Mucosa of rectum (tissue), 2 donors: Measurements from ENCODE around the gene CLECL1.
A peak's percentile ranks its signal among the peaks of the same experiment; 100 is the strongest.
"Not testable (repeated sequence)": the region's sequence is repeated elsewhere in the genome, so short reads cannot be mapped to it uniquely, and the experiment has no call there.

Experiments
- H3K27ac ChIP-seq, 2 donors: one replicate each; pipeline ENCODE4 v1.7.0; 2013; ENCODE audit warnings: inconsistent platforms in 2 of 2, low read depth in 2 of 2, low read length in 2 of 2
- H3K27me3 ChIP-seq, 2 donors: one replicate each; pipeline ENCODE4 v1.7.0; 2013; ENCODE audit warnings: low read length in 2 of 2; ENCODE audit not compliant: control insufficient read depth in 2 of 2, insufficient read depth in 2 of 2
- H3K36me3 ChIP-seq, 2 donors: one replicate each; pipeline ENCODE4 v1.7.0; 2013; ENCODE audit warnings: low read length in 2 of 2; ENCODE audit not compliant: control insufficient read depth in 2 of 2, insufficient read depth in 2 of 2
- H3K4me1 ChIP-seq, 2 donors: one replicate each; pipeline ENCODE4 v1.7.0; 2013; ENCODE audit warnings: low read length in 2 of 2, mild to moderate bottlenecking in 1 of 2; ENCODE audit not compliant: control insufficient read depth in 2 of 2, insufficient read depth in 2 of 2
- H3K4me3 ChIP-seq, 2 donors: one replicate each; pipeline ENCODE4 v1.7.0; 2013; ENCODE audit warnings: low read length in 2 of 2
- H3K9ac ChIP-seq, 2 donors: one replicate each; pipeline ENCODE4 v1.7.0; 2013; ENCODE audit warnings: low read length in 2 of 2, low read depth in 1 of 2, mild to moderate bottlenecking in 1 of 2
- H3K9me3 ChIP-seq, 2 donors: one replicate each; pipeline ENCODE4 v1.7.0; 2013; ENCODE audit warnings: low read length in 2 of 2; ENCODE audit not compliant: control insufficient read depth in 2 of 2
- donor health status: healthy.
- donor health status: Normal muscosa, but diverticular disease.

CLECL1 gene

DNA sequence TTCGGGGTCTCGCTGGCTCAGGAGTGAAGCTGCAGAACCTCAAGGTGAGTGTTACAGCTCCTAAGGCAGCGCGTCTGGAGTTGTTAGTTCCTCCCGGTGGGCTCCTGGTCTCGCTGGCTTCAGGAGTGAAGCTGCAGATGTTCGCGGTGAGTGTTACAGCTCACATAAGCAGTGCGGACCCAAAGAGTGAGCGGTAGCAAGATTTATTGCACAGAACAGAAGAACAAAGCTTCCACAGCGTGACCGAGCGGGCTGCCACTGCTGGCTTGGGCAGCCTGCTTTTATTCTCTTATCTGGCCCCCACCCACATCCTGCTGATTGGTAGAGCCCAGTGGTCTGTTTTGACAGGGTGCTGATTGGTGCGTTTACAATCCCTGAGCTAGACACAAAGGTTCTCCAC, 6.0 kb upstream of the CLECL1 start:
- H3K9ac ChIP-seq, H3K27me3 ChIP-seq, H3K4me3 ChIP-seq, H3K4me1 ChIP-seq, H3K36me3 ChIP-seq, H3K9me3 ChIP-seq, H3K27ac ChIP-seq: not testable (repeated sequence)

GRCh38 chr12:9736936-9737705, 4.2 kb upstream of the CLECL1 start:
- H3K4me1 ChIP-seq: no peaks in the 10 kb centered on the region
- H3K4me3 ChIP-seq: no peak overlapping the region
- H3K27ac ChIP-seq: peak overlapping the region; percentile 41 to 68

GRCh38 chr12:9735601-9736000, 2.7 kb upstream of the CLECL1 start:
- H3K27ac ChIP-seq: no peak overlapping the region
- no peak overlapping the region for H3K9ac ChIP-seq
- no peaks in the 10 kb centered on the region for H3K27me3 ChIP-seq
- H3K9me3 ChIP-seq: no peaks in the 10 kb centered on the region
- no peaks in the 10 kb centered on the region for H3K4me1 ChIP-seq
- no peak overlapping the region for H3K4me3 ChIP-seq
- no peaks in the 10 kb centered on the region for H3K36me3 ChIP-seq

More at GRCh38 chr12:9736936-9737705, 4.2 kb upstream of the CLECL1 start:
- no peaks in the 10 kb centered on the region for H3K36me3 ChIP-seq
- H3K9ac ChIP-seq: no peak overlapping the region
- no peaks in the 10 kb centered on the region for H3K27me3 ChIP-seq
- H3K9me3 ChIP-seq: no peaks in the 10 kb centered on the region

- Histone ChIP-seq H3K27ac (peak overlapping the region; percentile 70 to 71), H3K4me1 (no peaks in the 10 kb centered on the region), H3K36me3 (no peaks in the 10 kb centered on the region), H3K4me3 (peak overlapping the region in 1 of 2 donors; percentile 58), H3K27me3 (no peaks in the 10 kb centered on the region), H3K9me3 (no peaks in the 10 kb centered on the region), H3K9ac (peak overlapping the region in 1 of 2 donors; percentile 18)
These were observed 1.1 kb downstream of the CLECL1 start for GRCh38 chr12:9731797-9732196.

- Histone ChIP-seq H3K9me3 (no peaks in the 10 kb centered on the region), H3K4me1 (no peaks in the 10 kb centered on the region), H3K36me3 (no peaks in the 10 kb centered on the region), H3K9ac (peak overlapping the region in 1 of 2 donors; percentile 27), H3K4me3 (peak overlapping the region; percentile 1 to 58), H3K27me3 (no peaks in the 10 kb centered on the region), H3K27ac (peak overlapping the region; percentile 70 to 71)
These were observed 1.5 kb downstream of the CLECL1 start for GRCh38 chr12:9731393-9731792.

DNA sequence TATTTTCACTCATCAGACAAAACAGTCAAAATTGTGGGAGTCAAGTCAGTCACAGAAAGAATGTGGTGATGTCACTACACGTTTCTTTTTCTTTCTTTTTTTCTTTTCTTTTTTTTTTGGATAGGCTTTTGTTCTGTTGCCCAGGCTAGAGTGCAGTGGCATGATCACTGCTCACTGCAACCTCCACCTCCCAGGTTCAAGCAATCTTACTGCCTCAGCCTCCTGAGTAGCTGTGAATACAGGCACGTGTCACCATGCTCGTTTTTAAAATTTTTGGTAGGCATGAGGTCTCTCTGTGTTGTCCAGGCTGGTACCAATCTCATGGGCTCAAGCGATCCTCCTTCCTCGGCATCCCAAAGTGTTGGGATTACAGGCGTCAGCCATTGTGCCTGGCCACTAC, 2.3 kb downstream of the CLECL1 start:
- Histone ChIP-seq H3K36me3 (no peaks in the 10 kb centered on the region), H3K9ac (peak overlapping the region; percentile 3 to 15), H3K9me3 (no peaks in the 10 kb centered on the region), H3K4me3 (no peak overlapping the region), H3K27ac (peak overlapping the region; percentile 70 to 71), H3K4me1 (no peaks in the 10 kb centered on the region), H3K27me3 (no peaks in the 10 kb centered on the region)

GRCh38 chr12:9730011-9730410, 2.9 kb downstream of the CLECL1 start:
- peak overlapping the region in 1 of 2 donors; percentile 51 for H3K9ac ChIP-seq
- peak overlapping the region; percentile 4 to 37 for H3K27ac ChIP-seq
- no peaks in the 10 kb centered on the region for H3K27me3 ChIP-seq
- no peaks in the 10 kb centered on the region for H3K36me3 ChIP-seq
- H3K4me3 ChIP-seq: no peak overlapping the region
- no peaks in the 10 kb centered on the region for H3K4me1 ChIP-seq
- H3K9me3 ChIP-seq: no peaks in the 10 kb centered on the region

- no peaks in the 10 kb centered on the region for H3K4me1 ChIP-seq
- no peaks in the 10 kb centered on the region for H3K36me3 ChIP-seq
- peak overlapping the region in 1 of 2 donors; percentile 37 for H3K27ac ChIP-seq
- H3K4me3 ChIP-seq: no peak overlapping the region
- H3K27me3 ChIP-seq: no peaks in the 10 kb centered on the region
- no peak overlapping the region for H3K9ac ChIP-seq
- no peaks in the 10 kb centered on the region for H3K9me3 ChIP-seq
These were observed 3.8 kb downstream of the CLECL1 start for GRCh38 chr12:9729082-9729481.

DNA sequence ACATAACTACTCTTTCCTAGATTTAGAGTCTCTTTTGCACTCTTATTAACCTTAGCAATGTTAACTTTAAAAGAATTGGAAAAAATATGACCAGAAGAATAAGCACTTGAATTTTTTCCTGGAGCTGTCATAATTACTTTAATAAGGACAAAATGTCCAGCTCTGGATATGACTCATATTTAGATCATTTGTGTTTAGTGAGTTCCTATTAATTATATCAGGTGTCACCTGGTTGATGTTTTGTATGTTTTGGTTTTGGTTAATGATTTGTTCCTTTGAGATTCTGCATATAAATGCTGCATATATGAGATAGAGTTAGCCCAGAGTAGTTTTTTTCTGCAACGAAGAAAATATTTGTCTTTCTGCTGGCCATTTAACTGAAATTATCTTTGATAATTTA, 5.1 kb downstream of the CLECL1 start:
- no peaks in the 10 kb centered on the region for H3K9me3 ChIP-seq

DNA sequence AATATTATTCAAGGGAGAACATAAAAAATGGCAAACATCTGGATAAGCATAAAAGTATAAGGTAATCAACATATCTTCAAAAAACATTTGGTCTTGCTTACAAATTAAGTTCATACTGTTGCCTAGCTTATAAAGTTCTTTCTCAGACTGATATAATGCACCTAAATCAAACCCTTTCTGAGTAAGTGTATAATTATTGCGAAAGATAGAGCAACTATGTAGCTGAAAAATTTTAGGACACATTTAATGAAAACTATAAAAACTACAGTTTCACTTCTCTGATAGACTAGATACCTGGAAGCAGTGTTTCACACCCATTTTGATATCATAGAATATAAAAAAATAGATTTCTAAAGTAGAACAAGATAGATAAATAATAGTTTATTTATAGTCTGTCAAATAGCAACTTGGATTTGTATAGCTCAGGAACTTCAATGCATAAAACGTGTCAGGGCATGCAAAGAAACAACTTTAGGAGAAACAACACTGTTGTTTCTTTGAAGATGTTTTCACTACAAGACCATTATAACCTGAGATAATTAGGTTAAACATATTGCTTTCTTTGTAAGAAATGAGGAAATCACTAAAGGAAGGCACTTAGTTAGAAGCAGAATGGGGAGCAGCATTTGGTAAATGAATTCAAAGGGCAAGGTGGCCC, 7.6 kb downstream of the CLECL1 start:
- Histone ChIP-seq H3K4me3 (no peak overlapping the region), H3K27ac (peak overlapping the region in 1 of 2 donors; percentile 17), H3K27me3 (no peaks in the 10 kb centered on the region), H3K9me3 (no peaks in the 10 kb centered on the region), H3K9ac (no peak overlapping the region), H3K4me1 (no peaks in the 10 kb centered on the region), H3K36me3 (no peaks in the 10 kb centered on the region)

More for the DNA sequence above, 5.1 kb downstream of the CLECL1 start:
- Histone ChIP-seq H3K27me3 (no peaks in the 10 kb centered on the region), H3K36me3 (no peaks in the 10 kb centered on the region), H3K4me1 (no peaks in the 10 kb centered on the region), H3K9ac (no peak overlapping the region), H3K4me3 (no peak overlapping the region), H3K27ac (no peak overlapping the region)
